WTC11 (cell line): ENCODE measurements around the gene SDHA. TPM values are rescaled to one million over a fixed set of nuclear protein-coding genes. Genes with fewer than 3 reads are reported as not detected.

Experiments used
- ATAC-seq: fragments of 200-7000 bp; cut with Tn5 transposase; 2 replicates; pipeline ENCODE4 v1.10.0; 2021; ENCODE audit warnings: mild to moderate bottlenecking, moderate library complexity
- CTCF ChIA-PET: fragments of 300-600 bp; sonication (Branson Sonifier 250); formaldehyde crosslinking; loops from one replicate; lab custom pipeline; 2021; ENCODE audit warnings: antibody characterized with exemption; lab: Charles Lee
- POLR2A ChIA-PET: fragments of 350-600 bp; sonication (Branson Sonifier 250); formaldehyde crosslinking; loops from one replicate; lab custom pipeline; 2021; ENCODE audit warnings: antibody characterized with exemption; lab: Charles Lee
- DNase-seq: peaks from one replicate; pipeline ENCODE4 v3.0.0; 2021; ENCODE audit warnings: low spot score
- H3K27ac Mint-ChIP-seq: 2 replicates; pipeline ENCODE4 v1.8.0; 2021; ENCODE audit warnings: mixed read lengths
- H3K27me3 Mint-ChIP-seq: 2 replicates; pipeline ENCODE4 v1.8.0; 2021; ENCODE audit warnings: low read depth, mild to moderate bottlenecking, moderate library complexity, mixed read lengths
- H3K36me3 Mint-ChIP-seq: 2 replicates; pipeline ENCODE4 v1.8.0; 2021; ENCODE audit warnings: mixed read lengths
- H3K4me1 Mint-ChIP-seq: 2 replicates; pipeline ENCODE4 v1.8.0; 2022; ENCODE audit warnings: mixed read lengths
- H3K4me3 Mint-ChIP-seq: 2 replicates; pipeline ENCODE4 v1.8.0; 2021; ENCODE audit warnings: mild to moderate bottlenecking, moderate library complexity, mixed read lengths
- H3K9me3 Mint-ChIP-seq: 2 replicates; pipeline ENCODE4 v1.8.0; 2021; ENCODE audit warnings: mixed read lengths
- AR ChIP-seq: fragments of 250-450 bp; sonication (Bioruptor Pico); IDR thresholded peaks from 2 replicates; pipeline ENCODE4 v1.9.0; 2021; ENCODE audit warnings: mild to moderate bottlenecking
- CBFB ChIP-seq: sonication (generic); formaldehyde crosslinking; IDR thresholded peaks from 2 replicates; pipeline ENCODE4 v1.8.1; 2022; ENCODE audit warnings: mild to moderate bottlenecking, low read depth, missing genetic modification reagents
- CDX4 ChIP-seq: fragments of 250-450 bp; sonication (Bioruptor Pico); IDR thresholded peaks from 2 replicates; pipeline ENCODE4 v1.9.0; 2021; ENCODE audit warnings: moderate library complexity, mild to moderate bottlenecking, inconsistent platforms, borderline replicate concordance
- CREM ChIP-seq: sonication (generic); formaldehyde crosslinking; IDR thresholded peaks from 2 replicates; pipeline ENCODE4 v1.8.1; 2022; ENCODE audit warnings: mild to moderate bottlenecking, missing genetic modification reagents, moderate library complexity
- ESRRA ChIP-seq: sonication (generic); formaldehyde crosslinking; IDR thresholded peaks from 2 replicates; pipeline ENCODE4 v1.8.1; 2022; ENCODE audit warnings: mild to moderate bottlenecking, missing genetic modification reagents, borderline replicate concordance
- FOXP1 ChIP-seq: sonication (generic); formaldehyde crosslinking; IDR thresholded peaks from 2 replicates; pipeline ENCODE4 v1.8.0; 2022; ENCODE audit warnings: missing genetic modification reagents, mild to moderate bottlenecking, moderate library complexity, borderline replicate concordance
- GRHL2 ChIP-seq: fragments of 250-450 bp; sonication (Bioruptor Pico); IDR thresholded peaks from 2 replicates; pipeline ENCODE4 v1.8.0; 2022; ENCODE audit warnings: mild to moderate bottlenecking, moderate library complexity; ENCODE audit not compliant: insufficient replicate concordance, severe bottlenecking
- GTF2I ChIP-seq: fragments of 250-450 bp; sonication (Bioruptor Pico); conservative IDR thresholded peaks from 2 replicates; pipeline ENCODE4 v1.4.0; 2021; ENCODE audit warnings: mild to moderate bottlenecking
- HMGA2 ChIP-seq: fragments of 250-450 bp; sonication (Bioruptor Pico); IDR thresholded peaks from 2 replicates; pipeline ENCODE4 v1.4.0; 2021; ENCODE audit warnings: mild to moderate bottlenecking, moderate library complexity
- KAT7 ChIP-seq: sonication (generic); formaldehyde crosslinking; IDR thresholded peaks from 2 replicates; pipeline ENCODE4 v1.8.1; 2023; ENCODE audit warnings: missing genetic modification reagents, mild to moderate bottlenecking, borderline replicate concordance
- MXD4 ChIP-seq: fragments of 250-450 bp; sonication (Bioruptor Pico); IDR thresholded peaks from 2 replicates; pipeline ENCODE4 v1.8.0; 2021; ENCODE audit warnings: mild to moderate bottlenecking, moderate library complexity, borderline replicate concordance
- MYBL2 ChIP-seq: sonication (generic); formaldehyde crosslinking; IDR thresholded peaks from 2 replicates; pipeline ENCODE4 v1.8.1; 2023; ENCODE audit warnings: mild to moderate bottlenecking, moderate library complexity, missing genetic modification reagents
- RELA ChIP-seq: sonication (generic); formaldehyde crosslinking; IDR thresholded peaks from 2 replicates; pipeline ENCODE4 v1.8.1; 2022; ENCODE audit warnings: missing genetic modification reagents, mild to moderate bottlenecking, borderline replicate concordance
- RORB ChIP-seq: fragments of 250-450 bp; sonication (Bioruptor Pico); IDR thresholded peaks from 2 replicates; pipeline ENCODE4 v1.9.0; 2021; ENCODE audit warnings: mild to moderate bottlenecking
- SMAD3 ChIP-seq: sonication (generic); formaldehyde crosslinking; IDR thresholded peaks from 2 replicates; pipeline ENCODE4 v1.8.0; 2022; ENCODE audit warnings: missing genetic modification reagents, mild to moderate bottlenecking, borderline replicate concordance
- ZNF396 ChIP-seq: fragments of 250-450 bp; sonication (Bioruptor Pico); IDR thresholded peaks from 2 replicates; pipeline ENCODE4 v1.8.0; 2021; ENCODE audit warnings: mild to moderate bottlenecking, moderate library complexity, borderline replicate concordance
- ZNF532 ChIP-seq: fragments of 250-450 bp; sonication (Bioruptor Pico); IDR thresholded peaks from 2 replicates; pipeline ENCODE4 v1.9.0; 2021; ENCODE audit warnings: mild to moderate bottlenecking, borderline replicate concordance
- total RNA-seq: library from RNA; stranded (reverse); gene quantifications from 3 replicates; pipeline ENCODE4 v1.2.3, GENCODE V29; 2021
- TF ChIP-seq, protein P1 (sequence below): fragments of 200-600 bp; IDR thresholded peaks from 2 replicates; pipeline ENCODE4 v1.8.0; 2022; ENCODE audit warnings: antibody characterized with exemption
- TF ChIP-seq, protein P2 (sequence below): sonication (generic); formaldehyde crosslinking; IDR thresholded peaks from 2 replicates; pipeline ENCODE4 v1.8.0; 2022; ENCODE audit warnings: mild to moderate bottlenecking, missing genetic modification reagents
- TF ChIP-seq, protein P3 (sequence below): sonication (generic); formaldehyde crosslinking; IDR thresholded peaks from 2 replicates; pipeline ENCODE4 v1.8.0; 2023; ENCODE audit warnings: missing genetic modification reagents

The SDHA gene
- total RNA-seq, 1 experiment from 2014 or later = 145 TPM

DNA sequence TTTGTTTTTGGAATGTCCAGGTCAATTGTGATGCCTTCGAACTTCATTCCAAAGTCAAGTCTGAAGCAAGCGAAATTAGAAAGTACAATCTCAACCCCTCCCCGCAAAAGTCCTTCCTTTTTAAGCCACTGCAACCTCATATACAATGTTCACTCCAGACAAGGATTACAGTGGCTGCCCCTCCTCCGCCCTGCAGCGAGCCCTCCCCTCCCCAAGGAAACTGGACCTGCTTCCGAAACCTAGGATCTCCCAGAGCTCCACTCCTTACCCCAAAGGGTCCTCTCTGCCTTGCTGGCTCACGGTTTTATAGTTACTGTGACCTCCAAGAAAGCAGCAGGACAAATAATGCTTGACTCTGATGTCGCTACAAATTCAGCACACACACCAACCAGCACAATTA is 16.4 kb upstream of the SDHA start (continued):
- TF ChIP-seq KAT7 (CRISPR knock-in tag) (no peak), GRHL2 (no peak), ZNF532 (CRISPR knock-in tag) (no peak)
- TF ChIP-seq, protein P1, sequence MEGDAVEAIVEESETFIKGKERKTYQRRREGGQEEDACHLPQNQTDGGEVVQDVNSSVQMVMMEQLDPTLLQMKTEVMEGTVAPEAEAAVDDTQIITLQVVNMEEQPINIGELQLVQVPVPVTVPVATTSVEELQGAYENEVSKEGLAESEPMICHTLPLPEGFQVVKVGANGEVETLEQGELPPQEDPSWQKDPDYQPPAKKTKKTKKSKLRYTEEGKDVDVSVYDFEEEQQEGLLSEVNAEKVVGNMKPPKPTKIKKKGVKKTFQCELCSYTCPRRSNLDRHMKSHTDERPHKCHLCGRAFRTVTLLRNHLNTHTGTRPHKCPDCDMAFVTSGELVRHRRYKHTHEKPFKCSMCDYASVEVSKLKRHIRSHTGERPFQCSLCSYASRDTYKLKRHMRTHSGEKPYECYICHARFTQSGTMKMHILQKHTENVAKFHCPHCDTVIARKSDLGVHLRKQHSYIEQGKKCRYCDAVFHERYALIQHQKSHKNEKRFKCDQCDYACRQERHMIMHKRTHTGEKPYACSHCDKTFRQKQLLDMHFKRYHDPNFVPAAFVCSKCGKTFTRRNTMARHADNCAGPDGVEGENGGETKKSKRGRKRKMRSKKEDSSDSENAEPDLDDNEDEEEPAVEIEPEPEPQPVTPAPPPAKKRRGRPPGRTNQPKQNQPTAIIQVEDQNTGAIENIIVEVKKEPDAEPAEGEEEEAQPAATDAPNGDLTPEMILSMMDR = no peak

DNA sequence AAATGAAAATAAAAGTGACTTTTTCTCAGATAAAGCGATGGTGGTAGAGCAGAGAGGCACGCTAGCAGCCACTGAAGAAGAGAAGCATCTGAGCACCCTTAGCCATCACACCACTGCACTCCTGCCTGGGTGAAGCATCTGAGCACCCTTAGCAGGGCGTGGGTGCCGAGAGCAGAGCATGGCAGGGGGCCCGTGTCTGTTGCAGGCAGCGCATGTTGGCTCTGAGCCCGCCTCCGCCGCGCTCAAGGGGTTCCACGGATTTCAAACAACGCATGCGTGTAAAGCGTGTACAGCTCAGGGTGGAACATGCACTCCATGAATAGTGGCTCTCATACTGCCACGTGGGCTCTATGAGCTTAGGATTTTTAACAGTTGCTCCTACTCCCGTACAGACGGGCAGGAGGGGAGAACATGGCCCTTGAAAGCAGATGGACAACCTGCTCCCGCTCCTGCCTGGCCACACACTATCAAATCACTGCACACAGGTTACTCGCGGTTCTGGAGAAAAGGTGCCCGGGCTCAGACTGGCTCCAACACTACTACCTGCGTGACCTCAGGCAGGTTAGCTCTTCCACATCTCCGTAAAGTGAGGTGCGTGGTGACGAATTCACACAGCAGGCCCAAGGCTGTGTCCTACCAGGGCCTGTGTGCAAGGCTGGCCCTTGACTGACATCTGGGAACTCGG is 14.7 kb upstream of the SDHA start:
- DNase-seq = no peak
- POLR2A ChIA-PET = no interaction called here
- no peak overlapping the region for H3K4me3 Mint-ChIP-seq
- H3K27me3 Mint-ChIP-seq = no peaks in the 10 kb centered on the region
- TF ChIP-seq HMGA2 (CRISPR knock-in tag) = no peak
- TF ChIP-seq MXD4 (CRISPR knock-in tag) = no peak
- TF ChIP-seq ESRRA (CRISPR knock-in tag) = no peak
- TF ChIP-seq SMAD3 (CRISPR knock-in tag) = no peak
- no peak for TF ChIP-seq RORB
- no peak for TF ChIP-seq CDX4 (CRISPR knock-in tag)
- TF ChIP-seq RELA (CRISPR knock-in tag) = no peak
- TF ChIP-seq GTF2I = no peak
- TF ChIP-seq, protein P2, sequence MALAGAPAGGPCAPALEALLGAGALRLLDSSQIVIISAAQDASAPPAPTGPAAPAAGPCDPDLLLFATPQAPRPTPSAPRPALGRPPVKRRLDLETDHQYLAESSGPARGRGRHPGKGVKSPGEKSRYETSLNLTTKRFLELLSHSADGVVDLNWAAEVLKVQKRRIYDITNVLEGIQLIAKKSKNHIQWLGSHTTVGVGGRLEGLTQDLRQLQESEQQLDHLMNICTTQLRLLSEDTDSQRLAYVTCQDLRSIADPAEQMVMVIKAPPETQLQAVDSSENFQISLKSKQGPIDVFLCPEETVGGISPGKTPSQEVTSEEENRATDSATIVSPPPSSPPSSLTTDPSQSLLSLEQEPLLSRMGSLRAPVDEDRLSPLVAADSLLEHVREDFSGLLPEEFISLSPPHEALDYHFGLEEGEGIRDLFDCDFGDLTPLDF (CRISPR knock-in tag) = no peak
- no peak for TF ChIP-seq CBFB (CRISPR knock-in tag)
- no peak for TF ChIP-seq ZNF396 (CRISPR knock-in tag)
- no peaks in the 10 kb centered on the region for H3K9me3 Mint-ChIP-seq
- ATAC-seq = no peak
- H3K4me1 Mint-ChIP-seq = peaks cover 20% of the 10 kb centered on the region
- peaks cover 23% of the 10 kb centered on the region for H3K36me3 Mint-ChIP-seq
- CTCF ChIA-PET = interaction anchor here (1.8 kb wide), 1 partner anchor 15 kb away, joined by 4 read pairs; no protein-coding TSS in a partner anchor
- no peak overlapping the region; the same call in 1 of the 2 replicates for H3K27ac Mint-ChIP-seq

- DNase-seq (no peak), ATAC-seq (no peak)
- ChIA-PET CTCF (interaction anchor here (1.8 kb wide), 1 partner anchor 15 kb away, joined by 4 read pairs; no protein-coding TSS in a partner anchor), POLR2A (no interaction called here)
- no peaks in the 10 kb centered on the region for H3K9me3 Mint-ChIP-seq
- no peak overlapping the region for H3K4me3 Mint-ChIP-seq
- peaks cover 20% of the 10 kb centered on the region for H3K4me1 Mint-ChIP-seq
- H3K27ac Mint-ChIP-seq = no peak overlapping the region; the same call in 1 of the 2 replicates
- no peaks in the 10 kb centered on the region for H3K27me3 Mint-ChIP-seq
- H3K36me3 Mint-ChIP-seq = peaks cover 23% of the 10 kb centered on the region
- no peak for TF ChIP-seq MYBL2 (CRISPR knock-in tag)
- no peak for TF ChIP-seq CREM (CRISPR knock-in tag)
- TF ChIP-seq, protein P3, sequence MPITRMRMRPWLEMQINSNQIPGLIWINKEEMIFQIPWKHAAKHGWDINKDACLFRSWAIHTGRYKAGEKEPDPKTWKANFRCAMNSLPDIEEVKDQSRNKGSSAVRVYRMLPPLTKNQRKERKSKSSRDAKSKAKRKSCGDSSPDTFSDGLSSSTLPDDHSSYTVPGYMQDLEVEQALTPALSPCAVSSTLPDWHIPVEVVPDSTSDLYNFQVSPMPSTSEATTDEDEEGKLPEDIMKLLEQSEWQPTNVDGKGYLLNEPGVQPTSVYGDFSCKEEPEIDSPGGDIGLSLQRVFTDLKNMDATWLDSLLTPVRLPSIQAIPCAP (CRISPR knock-in tag) = no peak
- no peak for TF ChIP-seq AR (CRISPR knock-in tag)
- no peak for TF ChIP-seq FOXP1 (CRISPR knock-in tag)
These were observed 14.1 kb upstream of the SDHA start for GRCh38 chr5:204001-204400.
